Measurements from ENCODE around the gene ZNF692.

The ZNF692 gene

GRCh38 chr1:248873993-248874533, 15.2 kb upstream of the ZNF692 start:
- peak; percentile 78 to 83 for DNase-seq

- peak; percentile 88 to 93 for DNase-seq
Observed at GRCh38 chr1:248873409-248873992, 14.6 kb upstream of the ZNF692 start.

- peak; percentile 48 to 59 for DNase-seq
Observed at GRCh38 chr1:248872752-248873408, 14.0 kb upstream of the ZNF692 start.

GRCh38 chr1:248871837-248872401, 13.0 kb upstream of the ZNF692 start:
- peak in 1 of 2 experiments; percentile 11 for DNase-seq

DNA sequence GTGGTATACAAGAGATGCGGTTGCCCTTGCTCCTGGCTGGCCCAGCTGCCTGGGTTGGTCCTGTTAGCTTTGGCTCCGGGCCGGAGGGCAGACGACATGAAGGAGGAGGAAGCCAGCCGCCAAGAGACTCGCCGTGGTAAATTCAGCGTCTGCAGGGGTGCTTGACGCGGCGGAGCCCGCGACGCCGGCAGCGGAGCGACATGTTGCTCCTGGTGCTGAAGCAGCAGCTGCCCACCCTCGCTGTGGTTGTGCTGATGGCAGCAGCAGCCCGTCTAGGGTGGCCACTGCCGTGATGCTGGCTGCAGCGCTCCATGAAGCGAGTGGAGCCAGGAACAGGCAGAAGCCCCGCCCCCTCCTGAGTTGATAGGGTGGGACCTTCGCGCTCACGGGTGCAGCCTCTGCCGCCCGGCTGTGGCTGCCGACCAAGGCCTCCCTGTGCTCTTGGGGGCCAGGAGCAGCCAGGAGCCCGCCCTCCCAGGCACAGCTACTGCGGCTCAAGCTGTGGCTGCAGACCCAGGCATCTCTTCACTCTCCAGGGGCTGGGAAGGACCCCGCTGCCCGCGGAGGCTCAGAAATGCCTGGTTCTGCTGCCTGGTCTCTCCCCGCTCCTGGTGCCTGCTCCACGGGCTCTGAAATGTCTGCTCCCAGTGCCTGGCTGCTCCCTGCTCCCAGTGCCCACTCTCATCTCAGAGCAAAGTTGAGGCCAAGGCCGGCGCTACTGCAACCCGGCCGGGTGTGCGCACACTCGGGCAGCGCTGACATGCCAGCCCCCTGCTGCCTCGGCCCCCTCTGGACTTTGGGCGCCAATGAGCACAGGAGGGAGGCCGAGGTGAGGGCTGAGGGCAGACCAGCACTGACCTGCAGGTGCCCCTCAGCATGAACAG, 4.4 kb upstream of the ZNF692 start:
- DNase-seq = peak; percentile 77 to 79

DNA sequence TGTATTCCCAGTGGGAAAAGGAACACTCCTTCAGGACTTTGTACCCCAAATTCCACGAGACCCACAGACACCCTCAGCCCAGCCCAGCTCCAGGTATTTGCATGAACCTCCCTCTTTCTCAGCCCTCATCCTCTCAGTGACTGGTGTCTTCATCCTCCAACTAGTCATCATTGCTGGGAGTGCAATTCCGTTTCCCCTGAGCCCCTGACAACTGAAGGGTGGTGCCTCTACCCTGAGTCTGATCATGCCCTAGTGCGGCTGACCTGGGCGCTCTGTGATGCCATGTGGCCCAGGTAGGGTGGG, 3.8 kb upstream of the ZNF692 start:
- DNase-seq = peak; percentile 40 to 50

- DNase-seq = no peak
Observed at GRCh38 chr1:248861616-248862015, 2.7 kb upstream of the ZNF692 start.

DNA sequence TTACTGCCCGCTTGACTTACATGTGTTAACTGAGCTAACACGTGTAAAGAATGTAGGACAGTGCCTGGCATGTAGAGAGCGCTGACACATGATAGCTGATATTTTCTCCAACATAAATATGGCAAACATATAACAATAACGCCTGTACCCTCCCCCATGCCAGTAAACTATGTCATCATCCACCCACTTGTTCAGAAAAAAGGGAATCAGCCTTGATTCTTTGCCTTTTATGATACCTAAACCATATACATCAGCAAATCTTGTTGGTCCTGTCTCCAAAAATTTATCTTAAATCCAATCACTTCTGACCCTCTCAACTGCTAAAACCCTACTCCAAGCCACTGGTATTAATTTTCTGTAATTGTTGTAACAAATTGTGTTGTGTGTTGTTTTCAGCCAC, 1.1 kb upstream of the ZNF692 start:
- no peak for DNase-seq

DNA sequence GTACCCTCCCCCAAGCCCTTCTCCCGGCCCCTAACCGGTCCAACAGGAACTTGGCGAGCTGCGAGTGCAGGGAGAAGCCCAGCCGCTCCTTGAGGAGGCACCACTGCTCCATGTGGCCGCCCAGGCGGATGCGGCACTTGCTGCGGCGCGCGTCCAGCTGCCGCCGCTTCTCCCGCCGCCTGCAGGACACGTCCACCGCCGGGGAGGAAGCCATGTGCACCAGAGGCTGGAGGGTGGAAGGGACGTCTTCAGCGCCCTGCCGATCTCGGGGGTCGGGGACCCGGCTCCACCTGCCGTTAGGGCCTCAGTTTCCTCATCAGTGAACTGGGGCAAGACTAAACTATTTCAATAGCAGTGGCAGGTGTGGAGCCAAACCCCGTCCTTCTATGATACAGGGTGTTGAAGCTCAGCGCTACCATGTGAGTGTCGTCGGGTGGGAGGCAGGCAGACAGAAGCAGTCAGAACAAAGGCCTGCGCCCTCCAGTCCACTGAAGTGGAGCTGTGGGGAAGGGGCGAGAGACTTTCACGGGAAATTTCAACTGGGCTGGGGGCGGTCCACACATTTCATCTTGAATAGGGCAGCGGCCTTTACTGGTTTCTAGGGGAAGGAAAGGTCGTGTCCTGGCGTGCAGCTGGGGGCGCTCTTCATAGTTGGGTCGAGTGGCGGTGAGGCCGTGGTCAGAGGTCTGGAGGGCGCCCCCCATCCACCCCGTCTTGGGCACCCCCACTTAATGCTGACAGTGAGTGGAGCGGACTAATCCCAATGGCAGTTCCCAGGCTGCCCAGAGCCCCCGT, 592 bp downstream of the ZNF692 start:
- peak; percentile 79 to 81 for DNase-seq

- DNase-seq = peak in 1 of 2 experiments; percentile 18
Observed at GRCh38 chr1:248857749-248858095, 1.2 kb downstream of the ZNF692 start.

DNA sequence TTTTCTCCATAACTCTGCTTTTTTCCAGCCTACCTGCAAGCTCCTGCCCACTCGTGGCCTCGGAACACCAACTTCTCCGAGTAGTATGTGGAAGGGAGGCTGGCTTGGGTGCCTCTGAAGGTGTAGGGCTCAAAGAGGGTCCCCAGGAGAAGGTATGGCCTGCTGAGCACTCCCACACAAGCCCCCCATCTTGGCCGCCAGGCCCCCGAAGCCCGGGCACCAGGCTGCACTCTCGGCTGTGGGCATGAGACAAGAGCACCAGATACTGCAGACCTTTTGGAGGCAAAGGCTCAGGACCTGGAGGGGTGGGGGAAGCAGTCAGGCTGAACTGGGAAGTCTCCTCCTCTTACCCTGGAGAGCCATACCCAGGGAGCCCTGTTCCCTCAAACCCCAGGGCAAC, 1.7 kb downstream of the ZNF692 start:
- peak; percentile 23 to 25 for DNase-seq

DNA sequence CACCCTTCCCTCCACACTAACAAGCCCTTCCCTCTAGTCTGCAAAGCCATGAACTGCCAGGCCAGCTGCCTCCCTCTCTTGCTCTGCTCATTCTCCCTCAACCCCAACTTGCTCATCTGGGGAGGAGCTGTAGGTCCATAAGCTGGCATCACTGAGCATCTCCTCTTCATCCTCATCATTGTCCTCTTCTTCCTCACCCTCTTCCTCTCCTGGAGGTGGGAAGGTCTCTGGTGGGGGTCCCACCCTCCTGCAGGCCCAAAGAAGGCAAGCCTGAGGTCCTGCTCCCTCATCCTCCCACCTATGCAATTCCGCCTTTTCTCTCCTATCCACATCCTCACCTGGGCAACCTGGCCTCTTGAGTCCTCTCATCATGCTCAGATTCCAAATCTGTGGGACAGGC, 2.7 kb downstream of the ZNF692 start:
- DNase-seq = no peak

- DNase-seq = no peak
Observed at GRCh38 chr1:248855580-248855979, 3.3 kb downstream of the ZNF692 start.

DNA sequence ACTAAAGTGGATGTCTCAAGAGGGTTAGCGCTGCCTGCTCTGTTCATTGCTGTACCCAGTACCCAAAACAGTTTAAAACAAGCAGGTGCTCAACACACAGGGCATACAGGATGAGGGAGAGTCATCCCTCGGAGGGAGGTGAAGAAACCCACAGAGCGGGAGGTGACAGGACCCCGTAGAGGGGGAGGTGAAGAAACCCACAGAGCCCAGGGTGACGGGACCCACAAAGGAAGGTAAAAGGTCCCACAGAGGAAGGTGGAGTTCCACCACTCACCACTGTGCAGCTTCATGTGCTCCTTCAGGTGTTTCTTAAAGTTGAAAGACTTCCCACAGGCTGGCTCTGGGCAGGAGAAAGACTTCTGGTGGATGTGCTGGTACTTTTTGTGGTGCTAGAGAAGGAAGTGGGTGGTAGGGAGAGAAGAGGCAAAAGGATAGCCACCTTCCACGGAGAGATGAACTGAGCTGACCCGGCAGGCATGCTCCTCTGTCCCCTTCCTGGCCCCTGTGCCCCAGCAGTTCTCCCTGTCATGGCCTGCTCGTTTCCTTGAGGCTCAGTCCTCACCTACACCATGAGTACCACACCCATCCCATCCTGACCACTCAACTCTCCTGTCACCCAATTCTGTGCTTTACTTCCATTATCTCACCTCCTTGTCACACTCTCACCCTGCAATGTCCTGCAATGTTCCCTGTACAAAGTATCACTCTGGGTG, 5.1 kb downstream of the ZNF692 start:
- DNase-seq = no peak

DNA sequence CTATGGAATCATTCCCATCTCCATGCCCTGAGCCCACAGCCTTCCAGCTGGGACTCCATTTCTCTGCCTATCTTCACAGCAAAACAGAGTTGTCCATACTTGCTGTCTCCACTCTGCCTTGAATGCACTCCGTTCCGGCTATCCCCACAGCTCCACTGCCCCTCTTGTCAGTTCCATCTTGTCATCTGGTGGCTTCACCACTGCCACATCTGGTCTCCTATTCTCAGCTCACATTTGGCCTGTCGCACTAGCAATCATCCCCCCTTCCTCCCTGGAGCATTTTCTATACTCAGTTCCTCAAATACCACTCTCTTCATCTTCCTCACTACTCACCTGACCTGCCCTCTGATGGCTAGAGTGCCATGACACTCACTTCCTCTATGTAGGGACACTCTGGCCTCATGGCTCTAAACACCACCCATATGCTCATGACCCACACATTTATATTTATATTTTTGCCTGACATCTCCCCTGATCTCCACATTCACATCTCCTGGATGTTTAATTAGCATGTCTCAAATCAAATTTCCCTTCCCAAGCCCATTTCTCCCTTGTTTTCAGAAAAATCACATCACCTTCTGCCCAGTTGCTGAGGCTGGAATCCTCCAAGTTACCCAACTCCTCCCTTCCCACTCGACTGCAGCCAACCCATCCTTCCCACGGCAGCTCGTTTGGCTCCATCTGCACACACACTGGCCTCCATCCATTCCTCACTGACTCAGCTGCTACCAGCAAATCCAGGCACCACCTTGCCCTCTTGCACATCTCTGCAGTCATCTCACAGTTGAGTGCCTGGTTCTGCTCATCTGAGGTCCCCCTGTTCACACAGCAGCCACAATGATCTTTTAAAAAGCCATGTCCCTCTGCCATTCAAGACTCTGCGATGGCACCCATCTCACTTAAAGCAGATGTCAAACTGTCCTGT, 6.1 kb downstream of the ZNF692 start:
- no peak for DNase-seq

DNA sequence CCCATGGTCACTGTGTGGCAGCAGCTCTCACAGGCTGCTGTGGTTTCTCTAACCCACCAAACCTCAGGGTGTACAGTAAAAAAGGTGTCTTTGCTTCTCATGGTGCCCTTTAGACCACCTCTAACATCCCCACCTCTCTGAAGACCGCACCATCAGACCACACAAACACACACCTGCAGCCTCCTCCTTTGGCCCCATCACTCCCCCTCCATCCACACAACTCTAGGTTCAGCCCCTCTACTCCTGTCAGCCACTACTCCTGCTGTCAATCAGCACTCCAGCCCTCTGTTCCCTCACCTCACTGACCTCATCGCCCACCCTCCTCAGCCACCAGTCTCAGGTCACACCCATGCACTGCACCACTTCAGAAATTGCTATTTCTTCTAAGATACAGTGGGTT, 7.5 kb downstream of the ZNF692 start:
- DNase-seq = no peak

GRCh38 chr1:248850536-248851251, 8.2 kb downstream of the ZNF692 start:
- DNase-seq = no peak

DNA sequence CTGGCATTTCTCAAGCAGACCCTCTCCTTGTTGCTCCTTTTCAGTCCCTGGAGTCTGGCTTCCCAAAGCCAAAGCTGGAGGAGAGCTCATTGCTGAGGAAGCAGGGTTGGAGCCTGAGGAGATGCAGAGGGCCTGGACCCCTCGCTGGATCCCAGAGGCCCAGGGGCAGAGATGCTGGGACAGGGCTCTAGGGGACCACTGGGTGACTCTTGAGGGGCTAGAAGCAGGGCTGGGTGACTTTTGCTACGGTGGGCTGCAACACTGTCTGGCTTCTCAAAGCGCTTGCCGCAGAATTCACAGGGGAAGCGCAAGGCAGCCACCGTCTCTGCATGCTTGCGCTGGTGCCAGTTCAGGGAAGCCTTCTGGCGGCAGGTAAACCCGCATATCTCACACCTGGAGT, 8.8 kb downstream of the ZNF692 start:
- DNase-seq = no peak

DNA sequence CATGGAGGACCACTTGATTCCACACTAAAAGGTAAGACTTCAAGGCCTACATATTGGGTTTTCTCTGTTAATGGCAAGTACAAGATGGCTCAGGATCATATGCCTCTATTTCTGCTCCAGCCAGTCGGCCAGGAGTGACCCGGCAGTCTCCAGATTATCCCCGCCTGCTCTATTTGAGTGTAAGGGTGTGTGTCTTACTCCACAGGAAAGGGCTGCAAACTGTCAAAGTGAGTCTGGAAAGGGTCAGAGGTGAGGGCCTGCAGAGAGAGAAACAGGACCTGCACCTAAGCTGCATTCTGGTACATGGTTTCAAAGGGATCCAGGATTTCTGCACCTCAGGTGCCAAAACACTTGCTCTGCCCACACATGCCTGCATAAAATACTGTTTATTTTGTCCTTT, 9.2 kb downstream of the ZNF692 start:
- DNase-seq = no peak

DNA sequence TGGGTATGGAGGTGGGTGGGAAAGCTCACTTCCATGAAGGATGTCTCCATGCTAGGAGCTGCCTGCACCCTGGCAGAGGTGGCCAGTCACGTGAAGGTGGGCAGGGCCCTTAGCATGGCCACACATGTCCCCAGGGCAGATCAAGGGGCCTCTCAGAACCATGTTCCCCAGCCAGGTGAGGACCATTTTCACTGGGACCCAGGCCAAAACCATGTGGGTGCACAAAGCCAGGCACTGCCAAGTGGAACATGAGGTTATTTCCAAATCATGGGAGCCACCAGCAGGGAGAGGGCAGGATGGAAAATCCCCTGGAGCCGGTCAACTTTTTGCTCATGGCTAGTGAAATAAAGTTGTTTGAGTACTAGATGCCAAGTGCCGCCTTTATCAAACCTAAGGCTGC, 9.7 kb downstream of the ZNF692 start:
- DNase-seq = no peak

All from Kasumi-1 (cell line).